ENCODE results near the gene SCUBE2.

- no peak for TF ChIP-seq CTCF (conservative IDR thresholded peaks at IDR 0.05; ENCODE audit: low read depth, low read length)
- TF ChIP-seq RFX5 (IDR thresholded peaks at IDR 0.05; ENCODE audit: low read depth, low read length) = no peak
- TF ChIP-seq CEBPB (IDR thresholded peaks at IDR 0.05; ENCODE audit: low read depth, low read length) = no peak
- TF ChIP-seq MAFK (IDR thresholded peaks at IDR 0.05; ENCODE audit: low read depth, low read length) = no peak
- TF ChIP-seq SMC3 (IDR thresholded peaks at IDR 0.05; ENCODE audit: low read depth, low read length) = no peak
- TF ChIP-seq RCOR1 (IDR thresholded peaks at IDR 0.05; ENCODE audit: insufficient replicate concordance, low read length) = no peak
- no peak for TF ChIP-seq POLR2A (IDR thresholded peaks at IDR 0.05; ENCODE audit: low read depth, low read length)
- TF ChIP-seq MXI1 (IDR thresholded peaks at IDR 0.05; ENCODE audit: borderline replicate concordance, low read depth, low read length) = no peak
- TF ChIP-seq RAD21 (IDR thresholded peaks at IDR 0.05; ENCODE audit: low read length) = no peak
- no peak for TF ChIP-seq FOS (IDR thresholded peaks at IDR 0.05; ENCODE audit: low read depth, low read length)
- no peak for TF ChIP-seq USF2 (IDR thresholded peaks at IDR 0.05; ENCODE audit: low read depth, low read length)
- no peak for TF ChIP-seq NFE2L2 (IDR thresholded peaks at IDR 0.05; ENCODE audit: low read depth, low read length)
These were observed 71.5 kb downstream of the SCUBE2 start for GRCh38 chr11:9019861-9020260.

Data from IMR-90 (cell line).